Stimulated activated naive CD4-positive, alpha-beta T cell (primary cell): ENCODE measurements around the gene TTC24.
"Not testable (repeated sequence)": the region's sequence is repeated elsewhere in the genome, so short reads cannot be mapped to it uniquely, and the experiment has no call there.

Source experiments
- DNase-seq, 6 experiments: peaks; one replicate each; lab custom pipeline; 2025; lab: John Stamatoyannopoulos, UW

The TTC24 gene

DNA sequence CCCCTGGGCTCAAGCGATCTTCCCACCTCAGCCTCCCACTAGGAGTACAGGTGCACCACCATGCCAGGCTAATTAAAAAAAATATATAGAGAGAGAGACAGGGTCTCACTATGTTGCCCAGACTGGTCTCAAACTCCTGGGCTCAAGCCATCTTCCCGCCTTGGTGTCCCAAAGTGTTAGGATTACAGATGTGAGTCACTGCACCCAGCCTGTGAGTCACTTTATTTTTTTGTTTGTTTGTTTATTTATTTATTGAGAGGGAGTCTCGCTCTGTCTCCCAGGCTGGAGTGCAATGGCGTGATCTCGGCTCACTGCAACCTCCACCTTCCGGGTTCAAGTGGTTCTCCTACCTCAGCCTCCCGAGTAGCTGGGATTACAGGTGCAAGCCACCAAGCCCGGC, 8.4 kb downstream of the TTC24 start:
- not testable (repeated sequence) for DNase-seq

GRCh38 chr1:156589546-156589945, 10.0 kb downstream of the TTC24 start:
- DNase-seq = no peak

GRCh38 chr1:156590326-156591180, 11.0 kb downstream of the TTC24 start:
- DNase-seq = no peak

DNA sequence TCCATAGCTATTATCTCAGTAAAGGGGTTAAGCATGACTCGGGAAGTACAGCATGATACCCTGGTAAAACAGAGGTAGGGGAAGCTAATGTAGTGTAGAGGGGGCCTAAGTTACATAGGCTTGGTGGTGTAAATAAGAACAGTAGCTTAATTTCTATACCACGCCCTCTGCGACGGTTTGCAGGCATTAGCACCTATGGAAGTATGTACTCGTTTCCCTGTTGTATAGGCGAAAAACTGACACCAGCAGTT, 11.6 kb downstream of the TTC24 start:
- DNase-seq = no peak

- peak; percentile 46 to 80 (median 64) for DNase-seq
Measured at GRCh38 chr1:156591432-156592157, 12.1 kb downstream of the TTC24 start, which contains the start of gene NAXE. NAXE (plus strand) TSS chr1:156591776; CDS start chr1:156591805, 29 bp downstream.

DNA sequence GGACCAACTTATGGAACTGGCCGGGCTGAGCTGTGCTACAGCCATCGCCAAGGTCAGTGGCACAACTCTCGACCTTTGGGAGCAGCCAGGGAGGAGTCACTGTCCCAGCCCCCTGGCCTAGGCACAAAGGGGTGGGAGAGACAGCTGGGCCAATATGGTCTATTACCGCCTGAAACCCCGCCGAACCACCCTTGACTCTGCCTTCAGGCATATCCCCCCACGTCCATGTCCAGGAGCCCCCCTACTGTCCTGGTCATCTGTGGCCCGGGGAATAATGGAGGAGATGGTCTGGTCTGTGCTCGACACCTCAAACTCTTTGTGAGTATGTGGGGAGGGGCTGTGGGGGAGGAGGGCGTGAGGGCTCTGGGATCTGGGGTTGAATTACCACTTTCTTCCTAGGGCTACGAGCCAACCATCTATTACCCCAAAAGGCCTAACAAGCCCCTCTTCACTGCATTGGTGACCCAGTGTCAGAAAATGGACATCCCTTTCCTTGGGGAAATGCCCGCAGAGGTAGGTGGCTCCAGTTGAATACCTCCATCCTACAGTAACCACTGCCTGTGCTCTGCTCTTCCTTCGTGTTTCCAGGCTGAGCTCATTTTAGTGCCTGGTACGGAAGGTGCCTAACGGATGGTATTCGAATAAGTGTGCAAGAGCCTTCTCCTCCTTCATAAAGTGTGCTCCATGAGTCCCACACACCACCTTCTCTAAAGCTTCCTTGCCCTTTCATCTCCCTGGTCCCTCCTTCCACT, 12.8 kb downstream of the TTC24 start:
- no peak for DNase-seq

- DNase-seq = no peak
Measured at GRCh38 chr1:156592910-156593660, 13.6 kb downstream of the TTC24 start.

DNA sequence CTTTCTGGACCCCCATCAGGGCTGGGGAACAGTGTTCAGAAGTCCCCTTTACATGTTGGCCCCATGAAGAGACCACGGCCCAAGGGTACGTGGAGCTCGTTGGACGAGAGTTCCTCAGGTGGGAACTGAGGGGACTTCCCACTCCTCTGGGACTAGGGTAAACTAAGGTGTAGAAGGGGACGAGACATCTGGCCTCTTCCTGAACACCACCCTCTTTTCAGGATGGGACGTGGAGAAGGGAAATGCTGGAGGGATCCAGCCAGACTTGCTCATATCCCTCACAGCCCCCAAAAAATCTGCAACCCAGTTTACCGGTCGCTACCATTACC, 14.1 kb downstream of the TTC24 start:
- DNase-seq = no peak

DNA sequence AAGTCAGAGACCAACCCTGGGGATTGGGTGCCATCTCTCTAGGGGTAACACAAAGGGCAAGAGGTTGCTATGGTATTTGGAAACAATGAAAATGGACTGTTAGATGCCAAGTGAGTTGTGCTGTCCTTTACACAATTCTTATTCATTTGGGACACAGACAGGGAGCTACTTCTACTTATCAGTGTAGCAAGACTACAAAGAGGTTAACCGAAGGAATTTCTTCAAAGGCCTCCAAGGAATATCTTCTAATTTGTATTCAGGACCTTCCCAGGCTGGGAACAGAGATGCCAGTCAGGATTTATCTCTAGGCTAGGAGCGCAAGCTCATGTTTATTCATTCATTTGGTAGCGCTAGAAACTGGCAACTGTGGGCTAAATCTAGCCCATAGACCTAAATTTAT, 14.7 kb downstream of the TTC24 start:
- no peak for DNase-seq

DNA sequence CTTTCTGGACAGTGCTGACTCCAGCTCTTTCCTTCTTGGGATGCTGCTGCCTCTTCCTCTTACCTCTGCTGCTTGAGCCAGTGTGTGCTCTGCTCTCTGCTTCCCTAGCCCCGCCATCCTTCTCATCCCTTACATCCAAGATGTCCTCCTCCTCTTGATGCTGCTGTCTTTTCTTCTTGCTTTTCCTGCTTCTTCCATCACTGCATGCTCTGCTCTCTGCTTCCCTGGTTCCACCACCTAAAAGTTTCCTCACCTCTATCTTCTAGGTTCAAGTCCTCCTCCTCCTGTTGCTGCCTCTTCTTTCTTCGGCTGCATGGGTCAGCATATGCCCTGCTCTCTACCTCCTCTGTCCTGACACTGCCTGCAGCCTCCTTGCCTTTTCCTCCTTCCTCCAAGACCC, 15.5 kb downstream of the TTC24 start:
- DNase-seq = no peak

- DNase-seq = no peak
Measured at GRCh38 chr1:156596426-156596825, 16.9 kb downstream of the TTC24 start.

- no peak for DNase-seq
Measured at GRCh38 chr1:156598125-156598524, 18.6 kb downstream of the TTC24 start.

DNA sequence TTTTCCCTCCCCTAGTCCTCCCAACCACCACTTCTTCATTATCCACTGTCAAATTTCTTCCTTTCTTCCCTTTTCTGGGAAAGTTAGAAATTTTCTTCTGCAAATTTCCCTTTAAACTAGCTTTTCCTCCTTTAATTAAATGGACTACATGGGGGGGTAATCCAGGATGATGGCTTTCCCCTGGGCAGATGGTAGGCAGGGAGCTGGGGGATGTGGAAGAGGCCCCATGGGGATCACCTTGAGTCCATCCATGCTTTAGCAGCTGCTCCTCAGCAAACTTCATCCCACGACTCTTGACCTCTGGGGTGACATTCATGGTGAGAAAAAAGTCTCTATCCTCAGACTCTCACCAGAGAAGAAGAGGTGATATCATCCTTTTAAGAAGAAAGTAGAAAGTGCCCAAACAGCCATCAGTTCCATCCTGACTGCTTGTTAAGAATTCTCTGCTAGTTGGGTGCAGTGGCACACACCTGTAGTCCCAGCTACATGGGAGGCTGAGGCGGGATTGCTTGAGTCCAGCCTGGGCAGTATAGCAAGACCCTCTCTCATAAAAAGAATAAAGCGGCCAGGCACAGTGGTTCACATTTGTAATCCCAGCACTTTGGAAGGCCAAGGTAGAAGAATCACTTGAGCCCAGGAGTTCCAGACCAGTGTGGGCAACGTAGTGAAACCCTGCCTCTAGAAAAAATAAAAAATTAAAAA, 19.4 kb downstream of the TTC24 start:
- no peak for DNase-seq

GRCh38 chr1:156599811-156600210, 20.3 kb downstream of the TTC24 start:
- no peak for DNase-seq

- DNase-seq = no peak
Measured at GRCh38 chr1:156600733-156601121, 21.2 kb downstream of the TTC24 start.

DNA sequence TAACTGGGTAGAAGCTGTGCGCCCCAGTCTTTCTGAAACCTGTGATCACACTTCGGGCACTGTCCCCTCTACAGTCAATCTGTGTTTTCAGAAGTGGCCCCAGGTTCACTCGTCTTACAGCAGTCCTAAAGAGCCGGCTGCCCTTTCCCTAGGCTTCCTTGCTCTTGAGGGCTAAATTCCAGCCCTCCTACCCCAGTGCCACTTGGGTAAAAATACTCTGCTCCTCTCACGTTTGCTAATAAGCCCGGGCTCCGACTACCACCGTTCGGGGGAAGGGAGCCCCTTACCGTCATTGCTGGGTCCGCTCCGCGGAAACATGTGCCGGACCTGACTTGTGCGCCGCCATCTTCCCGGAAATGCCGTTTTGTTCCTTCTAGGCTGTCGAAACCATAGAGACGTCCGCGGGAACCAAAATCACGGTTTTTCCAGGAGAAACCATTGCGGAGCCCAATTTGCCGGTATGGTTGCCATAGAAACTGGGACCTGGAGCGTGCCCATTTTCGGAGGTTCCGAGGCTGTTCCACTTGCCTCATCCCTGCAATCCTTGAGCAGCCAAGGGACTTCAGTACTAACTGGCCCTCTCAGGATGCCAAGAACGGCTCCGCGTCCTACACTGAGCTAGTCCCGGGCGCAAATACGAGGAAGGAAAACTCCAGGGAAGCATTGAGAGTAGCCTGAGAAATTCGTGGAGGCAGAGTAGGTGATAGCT, 21.8 kb downstream of the TTC24 start, which contains the start of gene GPATCH4:
Gene GPATCH4, minus strand, starts transcription at position 358 of the 709 bp plus-strand sequence.
- peak; percentile 49 to 77 (median 63) for DNase-seq

GRCh38 chr1:156601892-156602291, 22.4 kb downstream of the TTC24 start:
- DNase-seq = no peak

DNA sequence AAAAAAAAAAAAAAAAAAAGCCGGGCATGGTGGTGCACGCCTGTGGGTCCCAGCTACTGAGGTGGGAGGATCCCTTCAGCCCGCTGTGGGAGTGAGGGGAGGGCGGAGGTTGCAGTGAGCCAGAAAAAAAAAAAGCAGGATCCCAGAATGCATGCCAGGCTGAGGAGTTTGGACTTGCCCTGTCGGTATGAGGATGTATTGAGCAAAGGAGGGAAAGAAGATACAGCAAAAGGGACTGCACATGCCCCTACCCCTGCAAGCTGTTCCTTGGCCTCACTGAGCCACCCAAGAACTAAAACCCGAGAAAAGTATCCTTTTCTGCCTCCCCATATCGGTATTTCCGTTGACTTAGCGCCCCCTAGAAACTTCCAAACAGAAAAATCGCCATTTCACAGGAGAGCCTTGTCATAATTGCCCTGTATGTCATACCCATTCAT, 23.1 kb downstream of the TTC24 start:
- DNase-seq = peak in 1 of 6 experiments; percentile 20

DNA sequence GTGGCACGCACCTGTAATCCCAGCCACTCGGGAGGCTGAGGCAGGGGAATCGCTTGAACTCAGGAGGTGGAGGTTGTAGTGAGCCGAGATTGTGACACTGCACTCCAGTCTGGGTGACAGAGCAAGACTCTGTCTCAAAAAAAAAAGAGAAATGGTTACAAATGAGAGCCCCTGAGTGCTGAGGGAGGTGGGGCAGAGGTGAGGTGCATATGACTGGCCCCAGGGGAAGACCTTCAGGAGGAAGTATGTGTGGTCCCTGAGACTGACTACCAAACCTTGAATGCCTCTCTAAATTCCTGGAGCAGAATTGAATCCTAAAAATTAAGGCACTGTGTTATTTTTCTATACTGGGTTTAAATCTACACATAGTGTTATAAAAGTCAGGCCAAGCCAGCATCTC, 27.8 kb downstream of the TTC24 start:
- not testable (repeated sequence) for DNase-seq

- DNase-seq = peak; percentile 23 to 72 (median 52)
Measured at GRCh38 chr1:156608036-156608674, 28.6 kb downstream of the TTC24 start.
